Measurements from ENCODE around the gene OAF. TPM values are rescaled to one million over a fixed set of nuclear protein-coding genes. Genes with fewer than 3 reads are reported as not detected.

Gene OAF
- total RNA-seq, 1 donor from 2014 or later: 68.4 TPM

- DNase-seq (ENCODE audit: low spot score): peak; percentile 60
Measured at GRCh38 chr11:120182790-120183491, 27.9 kb upstream of the OAF start.

- peak; percentile 73 for DNase-seq (ENCODE audit: low spot score)
Measured at GRCh38 chr11:120183701-120184141, 27.1 kb upstream of the OAF start.

- peak; percentile 77 for DNase-seq (ENCODE audit: low spot score)
Measured at GRCh38 chr11:120184371-120184945, 26.4 kb upstream of the OAF start.

GRCh38 chr11:120184946-120185705, 25.7 kb upstream of the OAF start:
- peak; percentile 90 for DNase-seq (ENCODE audit: low spot score)

- peak; percentile 12 for DNase-seq (ENCODE audit: low spot score)
Measured at GRCh38 chr11:120185706-120186455, 25.0 kb upstream of the OAF start.

- no peak for DNase-seq (ENCODE audit: low spot score)
Measured at GRCh38 chr11:120186456-120186773, 24.4 kb upstream of the OAF start.

GRCh38 chr11:120186774-120187591, 23.8 kb upstream of the OAF start:
- peak; percentile 78 for DNase-seq (ENCODE audit: low spot score)

- no peak for DNase-seq (ENCODE audit: low spot score)
Measured at GRCh38 chr11:120188371-120188770, 22.5 kb upstream of the OAF start.

- no peak for DNase-seq (ENCODE audit: low spot score)
Measured at GRCh38 chr11:120188811-120189455, 21.9 kb upstream of the OAF start.

GRCh38 chr11:120191058-120191457, 19.8 kb upstream of the OAF start:
- no peak for DNase-seq (ENCODE audit: low spot score)

GRCh38 chr11:120192831-120193625, 17.8 kb upstream of the OAF start:
- DNase-seq (ENCODE audit: low spot score): no peak

- no peak for DNase-seq (ENCODE audit: low spot score)
Measured at GRCh38 chr11:120194166-120194565, 16.7 kb upstream of the OAF start.

- no peak for DNase-seq (ENCODE audit: low spot score)
Measured at GRCh38 chr11:120195601-120196320, 15.1 kb upstream of the OAF start.

GRCh38 chr11:120196826-120197225, 14.0 kb upstream of the OAF start:
- DNase-seq (ENCODE audit: low spot score): no peak

GRCh38 chr11:120197251-120197891, 13.5 kb upstream of the OAF start:
- no peak for DNase-seq (ENCODE audit: low spot score)

GRCh38 chr11:120197977-120198376, 12.9 kb upstream of the OAF start:
- no peak for DNase-seq (ENCODE audit: low spot score)

- DNase-seq (ENCODE audit: low spot score): no peak
Measured at GRCh38 chr11:120198403-120198786, 12.4 kb upstream of the OAF start.

GRCh38 chr11:120198787-120199469, 11.9 kb upstream of the OAF start:
- DNase-seq (ENCODE audit: low spot score): no peak

Measured in mesenteric fat pad (tissue), 1 donor.